ENCODE measurements around the gene PDIA3.
A peak's percentile ranks its signal among the peaks of the same experiment; 100 is the strongest.
"Not testable (repeated sequence)": the region's sequence is repeated elsewhere in the genome, so short reads cannot be mapped to it uniquely, and the experiment has no call there.

Gene PDIA3

DNA sequence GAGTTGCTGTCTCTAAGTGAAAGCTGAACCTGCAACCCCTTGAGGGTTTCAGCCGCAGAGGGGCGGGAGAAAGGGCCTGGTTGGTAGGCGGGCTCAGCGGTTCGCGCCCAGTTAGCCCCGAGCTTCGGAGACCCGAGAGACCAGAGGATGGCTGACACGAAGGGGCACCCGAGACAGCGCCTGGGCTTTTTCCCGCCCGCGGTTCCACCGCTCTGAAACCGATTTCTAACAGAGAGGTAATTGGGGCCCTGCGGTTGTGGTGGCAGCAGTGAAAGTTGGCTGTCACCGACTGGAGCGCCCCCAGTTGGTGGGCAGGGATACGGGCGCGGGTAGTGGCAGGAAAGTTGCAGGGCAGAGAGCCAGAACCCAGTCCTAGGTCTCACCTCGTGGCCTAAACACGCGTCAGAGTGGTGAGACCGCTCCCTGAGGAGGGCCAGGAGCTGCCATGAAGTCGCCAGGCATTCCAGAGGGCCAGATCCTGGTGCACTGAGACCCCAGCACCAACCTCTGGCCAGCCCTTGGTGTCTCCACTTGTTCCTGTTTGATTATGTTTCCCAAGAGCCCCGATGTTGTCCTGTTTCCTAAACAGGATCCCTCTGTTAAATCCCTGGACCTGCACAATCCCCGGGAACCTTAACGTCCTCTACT lies 31.2 kb downstream of the PDIA3 start:
- peak; percentile 66 for DNase-seq

- DNase-seq: no peak
Observed at GRCh38 chr15:43779016-43779415, 32.8 kb downstream of the PDIA3 start.

DNA sequence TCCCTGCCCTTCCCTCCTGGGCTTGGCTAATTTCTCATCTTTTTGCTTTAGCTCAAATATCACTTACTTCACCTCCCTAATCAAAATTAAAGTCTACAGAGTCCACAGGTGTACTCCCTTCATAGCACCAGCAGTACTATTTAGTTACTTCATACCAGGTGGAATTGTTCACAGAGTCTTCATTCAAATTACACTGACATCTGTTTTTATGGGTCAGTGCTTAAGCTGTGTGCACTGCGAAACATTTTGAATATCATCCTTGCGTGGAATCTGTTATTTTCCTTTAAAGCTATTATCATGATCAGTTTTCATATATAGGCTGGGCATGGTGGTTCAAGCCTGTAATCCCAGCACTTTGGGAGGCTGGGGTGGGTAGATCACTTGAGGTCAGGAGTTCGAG lies 43.2 kb downstream of the PDIA3 start:
- no peak for DNase-seq

- DNase-seq: peak; percentile 90
Observed at GRCh38 chr15:43791993-43792760, 45.9 kb downstream of the PDIA3 start, which contains the start of gene SERF2. Gene SERF2, plus strand, starts transcription at chr15:43792320. Its CDS starts 57 bp downstream, at chr15:43792377.

- DNase-seq: no peak
Observed at GRCh38 chr15:43792761-43793476, 46.7 kb downstream of the PDIA3 start.

GRCh38 chr15:43793647-43794046 lies 47.4 kb downstream of the PDIA3 start:
- DNase-seq: no peak

DNA sequence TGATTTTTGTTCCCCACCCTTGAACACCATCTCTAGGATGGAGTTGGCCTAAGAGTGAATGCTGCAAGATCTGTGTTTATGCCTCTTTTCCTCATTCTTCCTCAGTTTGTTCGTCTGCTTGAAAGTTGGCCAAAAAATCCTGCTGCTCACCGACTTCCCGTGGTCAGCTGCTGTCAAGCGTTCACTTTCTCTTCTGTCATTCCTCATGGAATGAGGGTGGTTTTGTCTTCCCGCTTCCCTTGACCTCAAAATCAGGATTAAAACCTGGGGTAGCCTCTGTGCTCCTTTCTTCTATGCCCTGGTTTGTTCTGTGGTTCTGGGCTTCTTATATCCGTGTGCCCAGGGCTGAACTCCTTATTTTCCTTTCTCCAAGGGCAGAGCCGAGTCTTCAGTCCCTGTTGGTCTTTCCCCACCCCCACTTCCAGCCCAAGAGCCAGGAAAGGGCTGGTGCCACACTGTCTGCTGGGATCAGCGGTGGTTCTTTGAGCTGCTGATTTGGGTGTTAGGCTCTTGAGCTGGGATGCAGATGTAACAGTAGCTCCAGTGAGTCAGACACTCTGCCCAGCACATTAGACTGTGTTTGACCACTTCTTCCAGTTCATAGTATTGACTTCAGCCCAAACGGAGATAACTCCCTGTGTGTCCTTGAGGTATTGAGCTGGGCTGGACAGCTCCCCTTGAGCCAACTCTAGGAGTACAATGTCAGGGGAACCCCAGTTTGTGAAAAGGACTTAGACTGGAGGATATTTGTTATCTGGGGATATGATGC lies 48.2 kb downstream of the PDIA3 start:
- DNase-seq: no peak

DNA sequence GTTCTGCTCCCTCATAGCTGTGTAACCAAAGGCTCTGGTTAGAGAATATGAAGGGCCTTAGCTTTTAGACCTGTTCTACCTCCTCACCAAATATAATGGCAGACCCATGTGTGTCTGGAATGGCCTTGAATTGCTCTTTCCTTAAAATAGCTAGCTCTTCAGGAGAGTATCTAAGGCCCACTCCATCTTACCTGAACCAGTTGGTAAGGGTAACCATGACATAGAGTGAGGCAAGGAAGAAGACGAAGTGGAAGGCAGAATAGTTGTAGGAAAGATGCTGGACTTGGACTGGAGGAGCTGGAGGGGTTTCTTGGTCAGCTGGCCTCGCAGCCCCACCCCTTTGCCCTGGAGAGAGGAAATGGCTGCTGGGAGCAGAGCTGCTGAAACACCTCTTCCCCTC lies 49.0 kb downstream of the PDIA3 start:
- no peak for DNase-seq

DNA sequence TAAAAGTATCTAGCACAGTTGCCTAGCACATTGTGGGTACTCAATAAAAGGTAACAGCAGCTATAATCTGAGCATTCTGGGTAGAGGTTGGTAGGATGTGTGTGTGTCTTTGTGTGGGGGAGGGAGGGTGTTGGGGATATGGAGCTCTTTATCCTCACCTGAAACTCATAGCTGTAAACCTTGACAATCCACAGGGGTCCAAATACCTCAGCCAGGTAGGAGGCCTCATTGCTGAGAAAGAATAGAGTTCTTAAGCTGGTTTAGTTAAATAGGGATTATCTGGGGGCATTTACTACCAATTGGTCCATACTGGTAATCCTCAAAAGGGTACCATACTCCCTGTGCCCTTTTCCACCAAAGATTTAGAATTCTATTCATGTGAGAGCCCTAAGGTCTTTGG lies 49.8 kb downstream of the PDIA3 start:
- DNase-seq: no peak

DNA sequence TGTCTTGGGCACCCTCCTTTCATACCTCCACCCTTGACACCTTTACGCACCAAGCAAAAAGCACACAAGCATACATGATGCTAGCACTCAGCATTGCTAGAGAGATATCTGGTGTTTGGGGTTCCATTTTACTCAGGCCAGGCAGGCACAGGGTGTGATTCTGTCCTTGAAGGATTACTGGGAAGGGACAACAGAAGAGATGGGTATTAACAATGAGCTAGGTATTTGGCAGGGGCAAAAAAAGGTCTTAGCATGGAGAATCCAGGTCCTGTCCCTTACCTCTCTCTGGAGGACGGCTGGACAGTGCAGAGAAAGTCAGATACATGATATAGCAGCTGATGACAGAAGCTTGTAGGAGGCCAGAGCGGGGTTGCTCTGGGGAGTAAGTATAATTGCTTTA lies 50.3 kb downstream of the PDIA3 start:
- DNase-seq: no peak

- no peak for DNase-seq
Observed at GRCh38 chr15:43799209-43799944, 53.1 kb downstream of the PDIA3 start.

- DNase-seq: no peak
Observed at GRCh38 chr15:43799945-43800285, 53.7 kb downstream of the PDIA3 start, which contains the start of gene SERINC4. Gene SERINC4, minus strand, starts transcription at chr15:43800220. Its CDS starts 234 bp downstream, at chr15:43799986.

DNA sequence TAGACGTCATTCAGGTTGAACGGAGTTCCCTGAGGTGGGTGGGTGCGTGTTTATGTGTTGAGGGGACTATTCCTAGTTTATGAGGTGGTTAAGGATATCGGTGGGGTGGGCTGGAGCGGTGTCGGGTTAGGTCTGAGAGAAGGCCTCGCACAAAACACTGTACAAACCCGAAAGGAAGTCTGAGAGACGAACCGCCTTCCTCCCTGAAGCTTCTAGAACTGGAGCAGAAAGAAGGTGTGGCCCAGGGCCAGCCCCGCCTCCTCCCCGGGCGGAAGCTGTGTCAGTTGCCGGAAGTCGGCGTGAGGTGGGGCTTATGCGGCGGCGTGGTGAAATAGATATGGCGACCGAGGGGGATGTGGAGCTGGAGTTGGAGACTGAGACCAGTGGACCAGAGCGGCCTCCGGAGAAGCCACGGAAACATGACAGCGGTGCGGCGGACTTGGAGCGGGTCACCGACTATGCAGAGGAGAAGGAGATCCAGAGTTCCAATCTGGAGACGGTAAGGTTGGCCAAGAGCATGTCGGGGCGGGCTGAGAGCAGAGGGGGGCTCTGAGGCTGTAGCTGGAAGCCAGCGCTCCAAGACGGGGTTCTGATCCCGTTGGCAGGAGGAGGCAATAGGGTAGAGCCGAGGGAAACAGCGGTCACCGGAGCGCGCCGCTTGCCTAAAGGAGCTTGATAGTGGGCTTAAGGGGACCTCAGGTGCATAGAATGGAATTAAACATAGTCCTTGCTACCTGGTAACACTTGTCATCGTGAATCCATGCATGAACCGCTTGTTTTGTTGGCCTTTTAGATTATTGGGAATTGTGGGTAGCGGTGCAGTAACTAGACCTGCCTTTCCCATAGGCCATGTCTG lies 54.3 kb downstream of the PDIA3 start, which contains the start of gene HYPK:
Gene HYPK, plus strand, starts transcription at position 314 of the 856 bp plus-strand sequence. Its CDS starts 24 bp downstream, at position 338.
- DNase-seq: peak; percentile 19

- DNase-seq: not testable (repeated sequence)
Observed at GRCh38 chr15:43802676-43803075, 56.4 kb downstream of the PDIA3 start.

GRCh38 chr15:43808435-43808950 lies 62.3 kb downstream of the PDIA3 start:
- no peak for DNase-seq

DNA sequence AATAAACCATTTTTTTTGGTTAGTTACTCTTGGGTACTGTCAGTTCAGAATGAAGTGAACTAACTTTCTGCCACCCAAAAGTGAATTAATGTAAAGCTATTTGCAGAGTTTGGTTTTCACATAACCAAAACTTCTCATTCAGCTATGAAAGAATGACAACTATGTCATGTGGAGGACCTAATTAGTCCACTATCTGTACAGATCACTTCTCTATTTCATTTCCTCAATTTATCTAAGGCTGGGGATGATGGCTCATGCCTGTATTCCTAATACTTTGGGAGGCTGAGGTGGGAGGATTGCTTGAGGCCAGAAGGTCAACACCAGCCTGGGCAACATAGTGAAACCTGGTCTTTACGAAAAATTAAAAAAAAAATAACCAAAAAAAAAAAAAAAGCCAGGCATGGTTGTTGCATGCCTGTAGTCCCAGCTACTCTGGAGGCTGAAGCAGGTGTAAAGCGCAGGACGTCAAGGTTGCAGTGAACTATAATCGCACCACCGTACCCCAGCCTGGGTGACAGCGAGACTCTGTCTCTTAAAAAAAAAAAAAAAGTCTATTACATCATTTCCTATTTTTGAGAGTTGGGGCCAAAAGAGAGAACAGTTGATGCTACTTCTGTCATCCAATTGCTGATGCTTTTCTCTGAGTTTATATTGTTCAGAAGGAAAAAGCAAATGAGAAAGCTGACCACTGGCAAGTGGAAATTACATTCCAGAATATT lies 62.9 kb downstream of the PDIA3 start:
- DNase-seq: no peak

DNA sequence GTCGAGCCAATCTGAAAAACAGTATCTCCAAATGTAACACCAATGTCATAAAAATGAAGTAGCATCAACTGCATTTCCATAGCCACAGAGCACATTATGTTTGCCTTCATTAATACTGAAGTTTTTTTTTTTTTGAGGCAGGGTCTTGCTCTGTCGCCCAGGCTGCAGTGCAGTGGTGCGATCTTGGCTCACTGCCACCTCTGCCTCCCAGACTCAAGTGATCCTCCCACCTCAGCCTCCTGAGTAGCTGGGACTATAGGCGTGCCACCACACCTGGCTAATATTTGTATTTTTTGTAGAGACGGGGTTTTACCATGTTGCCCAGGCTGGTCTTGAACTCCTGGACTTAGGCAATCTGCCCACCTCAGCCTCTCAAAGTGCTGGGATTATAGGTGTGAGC lies 68.8 kb downstream of the PDIA3 start:
- DNase-seq: not testable (repeated sequence)

- DNase-seq: no peak
Observed at GRCh38 chr15:43821505-43821904, 75.3 kb downstream of the PDIA3 start.

All from DMS 273 treated with DMSO at 0.1 percent for 48 hours (cell line).